Small intestine (tissue), 7 donors: Measurements from ENCODE around the gene DNAJC5. TPM values are rescaled to one million over a fixed set of nuclear protein-coding genes. Genes with fewer than 3 reads are reported as not detected.
A peak's percentile ranks its signal among the peaks of the same experiment; 100 is the strongest.

ENCODE experiments used
- DNase-seq, 2 donors: peaks; one replicate each; pipeline versions ENCODE4 v3.0.0 to v3.0.0-alpha.2; 2013
- FAIRE-seq: peaks from 2 replicates; lab custom pipeline; 2012; peaks lifted over from hg19 to GRCh38; lab: Jason Lieb, UNC
- H3K27ac ChIP-seq, 3 donors: one replicate each; pipeline ENCODE4 v1.5.1; 2013; ENCODE audit warnings: low read length in 2 of 3, mild to moderate bottlenecking in 2 of 3, control low read depth in 1 of 3, inconsistent platforms in 1 of 3, low read depth in 1 of 3, moderate library complexity in 1 of 3
- H3K27me3 ChIP-seq, 3 donors: one replicate each; pipeline ENCODE4 v1.6.1; 2013; ENCODE audit warnings: low read length in 3 of 3, inconsistent platforms in 1 of 3; ENCODE audit not compliant: control insufficient read depth in 3 of 3, insufficient read depth in 3 of 3
- H3K36me3 ChIP-seq, 3 donors: one replicate each; pipeline ENCODE4 v1.6.1; 2013; ENCODE audit warnings: low read length in 3 of 3, inconsistent platforms in 1 of 3, low read depth in 1 of 3, mild to moderate bottlenecking in 1 of 3, moderate library complexity in 1 of 3; ENCODE audit not compliant: control insufficient read depth in 3 of 3, insufficient read depth in 2 of 3
- H3K4me1 ChIP-seq, 3 donors: one replicate each; pipeline ENCODE4 v1.6.1; 2013; ENCODE audit warnings: low read length in 2 of 3, inconsistent platforms in 1 of 3, low read depth in 1 of 3, mild to moderate bottlenecking in 1 of 3, moderate library complexity in 1 of 3; ENCODE audit not compliant: control insufficient read depth in 3 of 3, insufficient read depth in 2 of 3
- H3K4me3 ChIP-seq, 3 donors: one replicate each; pipeline ENCODE4 v1.5.1; 2013; ENCODE audit warnings: low read length in 3 of 3, control low read depth in 1 of 3, inconsistent platforms in 1 of 3, low read depth in 1 of 3, mild to moderate bottlenecking in 1 of 3, moderate library complexity in 1 of 3
- H3K9me3 ChIP-seq, 2 donors: one replicate each; pipeline ENCODE4 v1.6.1; 2013; ENCODE audit warnings: low read depth in 1 of 2, low read length in 1 of 2; ENCODE audit not compliant: control insufficient read depth in 2 of 2, insufficient read depth in 1 of 2
- WGBS, 3 donors: extraction: QIAGEN DNeasy Blood & Tissue Kit; methylation state at CpG; one replicate each; pipeline ENCODE4 v1.1.7; 2013; 5-methylcytosine and 5-hydroxymethylcytosine counted together
- polyA plus RNA-seq, 4 donors: library from polyadenylated mRNA; stranded (reverse) in 3 of 4; unstranded in 1 of 4; fragments of 200-250 nt in 3 of 4; fragments of 120-200 nt in 1 of 4; gene quantifications; one replicate each; pipeline versions ENCODE4 v1.2.1 to v1.2.3, GENCODE V29; 2013
- donor health status: healthy with polysubstance abuse.
- donor health status: control.
- donor health status: control.
- donor health status: Bipolar disorder and iron deficiency.
- donor health status: healthy.

Gene DNAJC5
- polyA plus RNA-seq, 4 donors: 20.6 to 52.3 (median 40.3) TPM

- H3K4me1 ChIP-seq: no peaks in the 10 kb centered on the region
- no peak overlapping the region for H3K4me3 ChIP-seq
- peak overlapping the region in 1 of 3 donors; percentile 88 for H3K27ac ChIP-seq
- FAIRE-seq: no peak
- no peak for DNase-seq
- no peaks in the 10 kb centered on the region for H3K27me3 ChIP-seq
- peaks cover 0 to 2% of the 10 kb centered on the region in 2 donors for H3K9me3 ChIP-seq
- WGBS, 3 donors: 92 to 97% (median 96%) methylated on average over 58 of the region's 58 CpGs
- H3K36me3 ChIP-seq: peaks cover 12 to 83% (median 39%) of the 10 kb centered on the region in 3 donors
Measured at GRCh38 chr20:63940472-63941266, 45.7 kb downstream of the DNAJC5 start.

DNA sequence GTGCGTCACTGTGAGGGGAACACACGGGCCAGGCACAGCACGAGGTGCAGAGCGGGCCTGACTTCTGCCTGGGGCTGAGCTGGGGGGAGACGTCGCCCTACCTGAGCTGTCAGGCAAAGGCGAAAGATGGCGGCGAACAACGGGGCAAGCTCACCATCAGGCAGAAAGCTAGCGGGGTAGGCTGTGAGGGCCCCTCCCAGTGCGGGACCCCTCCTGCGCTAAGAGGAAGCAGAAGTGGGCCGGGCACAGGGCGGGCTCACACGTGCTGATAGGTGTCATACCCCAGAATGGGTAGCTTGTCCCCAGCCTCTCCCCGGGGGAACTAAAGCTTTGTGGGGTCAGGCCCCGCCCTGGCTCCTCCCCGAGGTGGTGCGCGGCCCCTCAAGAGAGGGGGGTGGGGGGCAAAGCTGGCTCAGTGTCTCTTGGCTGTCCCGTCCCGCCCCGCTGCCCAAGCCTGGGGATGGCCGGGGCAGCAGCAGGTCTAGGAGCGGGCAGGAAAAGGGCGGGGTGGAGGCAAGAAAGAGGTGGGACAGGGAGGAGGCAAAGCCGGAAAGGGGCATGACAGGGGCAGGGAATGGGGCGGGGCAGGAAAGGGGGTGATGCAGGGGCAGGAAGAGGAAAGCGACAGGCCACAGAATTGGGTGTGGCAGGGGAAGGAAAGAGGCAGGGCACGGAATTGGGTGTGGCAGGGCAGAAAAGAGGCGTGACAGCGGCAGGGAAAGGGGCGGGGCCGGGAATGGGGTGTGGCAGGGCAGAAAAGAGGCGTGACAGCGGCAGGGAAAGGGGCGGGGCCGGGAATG lies 46.6 kb downstream of the DNAJC5 start:
- Histone ChIP-seq H3K27ac (peak overlapping the region; percentile 11 to 88 (median 86)), H3K27me3 (no peaks in the 10 kb centered on the region), H3K4me1 (no peaks in the 10 kb centered on the region), H3K36me3 (peaks cover 12 to 84% (median 41%) of the 10 kb centered on the region in 3 donors), H3K4me3 (no peak overlapping the region), H3K9me3 (peaks cover 0 to 2% of the 10 kb centered on the region in 2 donors)
- peak in 1 of 2 donors; percentile 51 for DNase-seq
- no peak for FAIRE-seq
- WGBS, 3 donors: 66 to 81% (median 75%) methylated on average over 32 to 35 of the region's 39 CpGs

- no peak overlapping the region for H3K4me3 ChIP-seq
- WGBS, 3 donors: 49 to 75% (median 65%) methylated on average over 27 to 30 of the region's 30 CpGs
- H3K27me3 ChIP-seq: no peaks in the 10 kb centered on the region
- H3K36me3 ChIP-seq: peaks cover 10 to 86% (median 41%) of the 10 kb centered on the region in 3 donors
- peak overlapping the region; percentile 53 to 78 (median 69) for H3K27ac ChIP-seq
- FAIRE-seq: no peak
- DNase-seq: peak; percentile 29 to 37
- H3K9me3 ChIP-seq: peaks cover 0 to 2% of the 10 kb centered on the region in 2 donors
- no peaks in the 10 kb centered on the region for H3K4me1 ChIP-seq
Measured at GRCh38 chr20:63942250-63942951, 47.5 kb downstream of the DNAJC5 start.

GRCh38 chr20:63942969-63943807 lies 48.3 kb downstream of the DNAJC5 start:
- FAIRE-seq (no peak), DNase-seq (no peak)
- peaks cover 0 to 2% of the 10 kb centered on the region in 2 donors for H3K9me3 ChIP-seq
- H3K27me3 ChIP-seq: no peaks in the 10 kb centered on the region
- H3K36me3 ChIP-seq: peaks cover 10 to 88% (median 41%) of the 10 kb centered on the region in 3 donors
- H3K4me3 ChIP-seq: no peak overlapping the region
- 87 to 91% (median 89%) methylated on average over 19 of the region's 19 CpGs for WGBS, 3 donors
- H3K27ac ChIP-seq: peak overlapping the region in 2 of 3 donors; percentile 4 to 61
- no peaks in the 10 kb centered on the region for H3K4me1 ChIP-seq

DNA sequence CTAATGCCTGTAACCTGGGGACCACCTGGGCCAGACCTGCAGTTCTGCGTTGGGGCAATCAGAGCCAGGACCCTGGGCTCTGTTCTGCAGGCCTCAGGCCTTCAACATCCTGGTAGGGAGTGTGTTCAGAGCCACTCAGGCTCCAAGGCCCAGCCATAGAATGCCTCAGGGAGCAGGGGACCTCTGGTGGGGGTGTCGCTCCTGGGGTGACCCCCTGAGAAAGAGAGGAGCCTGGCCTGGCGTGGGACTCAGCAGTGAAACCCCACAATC lies 48.8 kb downstream of the DNAJC5 start:
- Histone ChIP-seq H3K4me3 (no peak overlapping the region), H3K27me3 (no peaks in the 10 kb centered on the region), H3K4me1 (peaks cover 0 to 3% (median 0%) of the 10 kb centered on the region in 3 donors), H3K36me3 (peaks cover 10 to 86% (median 39%) of the 10 kb centered on the region in 3 donors), H3K27ac (peak overlapping the region in 1 of 3 donors; percentile 4), H3K9me3 (peaks cover 0 to 2% of the 10 kb centered on the region in 2 donors)
- 94 to 96% (median 94%) methylated on average over 3 of the region's 3 CpGs for WGBS, 3 donors
- FAIRE-seq (no peak), DNase-seq (no peak)

GRCh38 chr20:63944078-63944941 lies 49.4 kb downstream of the DNAJC5 start:
- Histone ChIP-seq H3K4me3 (no peak overlapping the region), H3K27me3 (no peaks in the 10 kb centered on the region), H3K4me1 (peaks cover 0 to 8% (median 2%) of the 10 kb centered on the region in 3 donors), H3K36me3 (peaks cover 10 to 82% (median 38%) of the 10 kb centered on the region in 3 donors), H3K9me3 (peaks cover 0 to 2% of the 10 kb centered on the region in 2 donors), H3K27ac (no peak overlapping the region)
- WGBS, 3 donors: 85 to 91% (median 87%) methylated on average over 28 to 35 of the region's 35 CpGs
- DNase-seq (no peak), FAIRE-seq (no peak)

DNA sequence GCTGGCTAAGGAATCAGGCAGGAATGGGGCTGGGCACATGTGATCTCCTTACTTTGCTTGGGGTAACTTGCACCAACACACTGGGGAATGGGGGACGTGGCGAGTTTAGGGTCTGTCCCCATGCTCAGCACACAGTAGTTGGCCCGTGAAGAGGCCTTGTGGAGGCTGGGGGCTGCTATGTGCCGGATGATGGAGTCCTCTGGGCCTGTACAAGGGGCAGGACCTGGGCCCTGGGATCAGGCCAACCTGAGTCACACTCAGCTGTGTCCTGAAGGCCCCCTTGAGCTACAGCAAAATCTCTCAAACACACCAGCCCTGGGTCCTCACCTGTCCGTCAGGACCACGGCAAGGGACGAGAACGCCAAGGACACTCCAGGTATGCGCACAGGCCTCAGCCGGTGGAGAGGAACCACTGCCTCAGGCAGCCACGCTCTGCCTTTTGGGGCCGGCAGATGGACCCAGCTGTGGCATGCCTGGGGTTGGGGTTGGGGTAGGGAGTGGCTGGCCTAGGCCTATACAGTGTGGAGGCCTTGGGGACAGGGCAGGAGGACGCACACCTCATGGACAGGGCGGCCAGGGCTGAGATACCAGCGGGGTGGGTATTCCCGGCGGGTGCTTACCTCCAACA lies 50.2 kb downstream of the DNAJC5 start:
- peaks cover 5 to 16% (median 5%) of the 10 kb centered on the region in 3 donors for H3K4me1 ChIP-seq
- no peak for FAIRE-seq
- peaks cover 10 to 82% (median 33%) of the 10 kb centered on the region in 3 donors for H3K36me3 ChIP-seq
- no peak for DNase-seq
- H3K27me3 ChIP-seq: no peaks in the 10 kb centered on the region
- H3K27ac ChIP-seq: no peak overlapping the region
- no peak overlapping the region for H3K4me3 ChIP-seq
- peaks cover 0 to 2% of the 10 kb centered on the region in 2 donors for H3K9me3 ChIP-seq
- WGBS, 3 donors: 92 to 93% (median 93%) methylated on average over 15 to 17 of the region's 17 CpGs
